HepG2 (cell line): Measurements from ENCODE around the gene NOL4L. TPM values are rescaled to one million over a fixed set of nuclear protein-coding genes. Genes with fewer than 3 reads are reported as not detected.

Experiments used
- DZIP1 ChIP-seq: sonication (generic); formaldehyde crosslinking; IDR thresholded peaks from 2 replicates; pipeline ENCODE4 v1.5.0; 2020; ENCODE audit warnings: mild to moderate bottlenecking, missing genetic modification reagents
- FOXM1 ChIP-seq: sonication (generic); formaldehyde crosslinking; IDR thresholded peaks from 2 replicates; pipeline ENCODE4 v1.5.0; 2020; ENCODE audit warnings: missing genetic modification reagents
- GATAD1 ChIP-seq: IDR thresholded peaks from 2 replicates; pipeline ENCODE4 v1.6.1; 2016; ENCODE audit warnings: missing genetic modification reagents, missing compliant biosample characterization
- KDM4B ChIP-seq: sonication (generic); formaldehyde crosslinking; IDR thresholded peaks from 2 replicates; pipeline ENCODE4 v1.4.0; 2020; ENCODE audit warnings: missing genetic modification reagents
- MAFK ChIP-seq, 2 experiments: IDR thresholded peaks in 1 of 2; conservative IDR thresholded peaks in 1 of 2; 2 replicates each; pipeline ENCODE4 v1.6.1; 2011; ENCODE audit warnings: improper control_type of control experiment in 2 of 2, low read length in 2 of 2
- MTA3 ChIP-seq: sonication (generic); formaldehyde crosslinking; IDR thresholded peaks from 2 replicates; pipeline ENCODE4 v1.4.0; 2020; ENCODE audit warnings: missing genetic modification reagents
- NR2C2 ChIP-seq: sonication (generic); formaldehyde crosslinking; IDR thresholded peaks from 2 replicates; pipeline ENCODE4 v1.4.0; 2020; ENCODE audit warnings: missing genetic modification reagents, mild to moderate bottlenecking, moderate library complexity, borderline replicate concordance
- PBX2 ChIP-seq: IDR thresholded peaks from 2 replicates; pipeline ENCODE4 v1.6.1; 2016; ENCODE audit warnings: control low read depth
- RFX1 ChIP-seq: fragments of 450-650 bp; IDR thresholded peaks from 2 replicates; pipeline ENCODE4 v1.6.1; 2017
- RFXANK ChIP-seq: IDR thresholded peaks from 2 replicates; pipeline ENCODE4 v1.6.1; 2016
- SRSF4 ChIP-seq: fragments of 200-400 bp; formaldehyde crosslinking; IDR thresholded peaks from one replicate; pipeline ENCODE4 v1.6.1; 2018; ENCODE audit warnings: mild to moderate bottlenecking, low read depth, low read length, moderate library complexity; ENCODE audit not compliant: poor library complexity, severe bottlenecking
- SRSF9 ChIP-seq: fragments of 200-400 bp; formaldehyde crosslinking; IDR thresholded peaks from 2 replicates; pipeline ENCODE4 v1.6.1; 2018; ENCODE audit warnings: borderline replicate concordance, mild to moderate bottlenecking, low read depth, low read length; ENCODE audit not compliant: insufficient read depth, poor library complexity, severe bottlenecking
- TFDP2 ChIP-seq: sonication (generic); formaldehyde crosslinking; IDR thresholded peaks from 2 replicates; pipeline ENCODE4 v1.4.0; 2020; ENCODE audit warnings: missing genetic modification reagents
- ZBTB33 ChIP-seq: sonication (generic); formaldehyde crosslinking; IDR thresholded peaks from 2 replicates; pipeline ENCODE4 v1.4.0; 2020; ENCODE audit warnings: missing genetic modification reagents
- ZBTB43 ChIP-seq: sonication (generic); formaldehyde crosslinking; conservative IDR thresholded peaks from 2 replicates; pipeline ENCODE4 v1.4.0; 2020; ENCODE audit warnings: missing genetic modification reagents
- ZFP90 ChIP-seq: sonication (generic); formaldehyde crosslinking; IDR thresholded peaks from 2 replicates; pipeline ENCODE4 v1.8.0; 2022; ENCODE audit warnings: missing genetic modification reagents, mild to moderate bottlenecking, inconsistent platforms, borderline replicate concordance
- ZNF343 ChIP-seq: sonication (generic); formaldehyde crosslinking; IDR thresholded peaks from 2 replicates; pipeline ENCODE4 v1.4.0; 2020; ENCODE audit warnings: mild to moderate bottlenecking, missing genetic modification reagents
- ZNF383 ChIP-seq: sonication (generic); formaldehyde crosslinking; IDR thresholded peaks from 2 replicates; pipeline ENCODE4 v1.4.0; 2020; ENCODE audit warnings: missing genetic modification reagents, mild to moderate bottlenecking, borderline replicate concordance
- ZNF510 ChIP-seq: sonication (generic); formaldehyde crosslinking; IDR thresholded peaks from 2 replicates; pipeline ENCODE4 v1.4.0; 2020; ENCODE audit warnings: low read depth, mild to moderate bottlenecking, missing genetic modification reagents
- ZNF691 ChIP-seq: sonication (generic); formaldehyde crosslinking; IDR thresholded peaks from 2 replicates; pipeline ENCODE4 v1.4.0; 2020; ENCODE audit warnings: missing genetic modification reagents, low read depth, mild to moderate bottlenecking, borderline replicate concordance
- ZNF792 ChIP-seq: IDR thresholded peaks from 2 replicates; pipeline ENCODE4 v1.6.1; 2016
- ZNF879 ChIP-seq: sonication (generic); formaldehyde crosslinking; IDR thresholded peaks from 2 replicates; pipeline ENCODE4 v1.8.1; 2023; ENCODE audit warnings: missing genetic modification reagents
- polyA plus RNA-seq, 8 experiments: library from polyadenylated mRNA; depleted of rRNA in 3 of 8; stranded (reverse) in 7 of 8; unstranded in 1 of 8; fragments of >200 nt; fragmentation: Illumina TruSeq in 4 of 8; extraction: Trizol in 4 of 8; gene quantifications; 2 replicates each; pipeline versions ENCODE4 v1.2.1 to v1.2.3, GENCODE V29; 2011 to 2016; ENCODE audit warnings: low read depth in 4 of 8, missing spikeins in 1 of 8, mixed read lengths in 1 of 8; ENCODE audit not compliant: insufficient read depth in 1 of 8
- total RNA-seq, 5 experiments: library from RNA; depleted of rRNA; stranded (reverse); fragments of >200 nt; fragmentation: Illumina TruSeq; extraction: Trizol; gene quantifications; 2 replicates each; pipeline ENCODE4 v1.2.3, GENCODE V29; 2016; ENCODE audit warnings: low read depth in 1 of 5

Gene NOL4L
- total and polyA plus RNA-seq, 2 of the 13 experiments (the other 11 are each of a cell fraction or from before 2014, with no cell fraction given) = 16.6 to 35.4 TPM

GRCh38 chr20:32551693-32552092 is 33.4 kb downstream of the NOL4L start (continued):
- TF ChIP-seq ZBTB33 (CRISPR knock-in tag) (0 out of 2 replicates have a peak, but pooled peaks have one; percentile 35), GATAD1 (CRISPR knock-in tag) (no peak), ZNF343 (CRISPR knock-in tag) (no peak), SRSF9 (no peak), TFDP2 (CRISPR knock-in tag) (no peak), RFXANK (CRISPR knock-in tag) (0 out of 2 replicates have a peak, but pooled peaks have one; percentile 56), ZNF792 (CRISPR knock-in tag) (0 out of 2 replicates have a peak, but pooled peaks have one; percentile 30), ZFP90 (CRISPR knock-in tag) (no peak), ZNF510 (no peak), NR2C2 (no peak; the same call in 1 of the 2 replicates), ZNF383 (CRISPR knock-in tag) (no peak), ZNF691 (CRISPR knock-in tag) (0 out of 2 replicates have a peak, but pooled peaks have one; percentile 50), SRSF4 (no peak), KDM4B (CRISPR knock-in tag) (no peak), DZIP1 (CRISPR knock-in tag) (no peak), FOXM1 (CRISPR knock-in tag) (no peak), MTA3 (no peak), MAFK (conservative IDR thresholded peaks at IDR 0.05 in 1 of 2, IDR thresholded peaks at IDR 0.05 in 1 of 2; ENCODE audit: low read length in 2 of 2) (no peak), PBX2 (no peak), RFX1 (no peak), ZBTB43 (CRISPR knock-in tag) (0 out of 2 replicates have a peak, but pooled peaks have one; percentile 8), ZNF879 (CRISPR knock-in tag) (no peak)
